Measurements from ENCODE around the gene MORF4L1. TPM values are rescaled to one million over a fixed set of nuclear protein-coding genes. Genes with fewer than 3 reads are reported as not detected.
"Not testable (repeated sequence)": the region's sequence is repeated elsewhere in the genome, so short reads cannot be mapped to it uniquely, and the experiment has no call there.

Gene MORF4L1
- total RNA-seq, 2 experiments from 2014 or later = 268 to 276 TPM

GRCh38 chr15:78915341-78916087, 42.8 kb downstream of the MORF4L1 start:
- H3K27me3 Mint-ChIP-seq = no peaks in the 10 kb centered on the region
- POLR2A ChIA-PET = no interaction called here
- peak; percentile 23 for ATAC-seq (ENCODE audit: low read depth)
- H3K9me3 Mint-ChIP-seq = no peaks in the 10 kb centered on the region
- H3K36me3 Mint-ChIP-seq = peaks cover 9% of the 10 kb centered on the region
- no peak overlapping the region for H3K27ac Mint-ChIP-seq
- no peak for DNase-seq
- H3K4me3 Mint-ChIP-seq = no peak overlapping the region
- peaks cover 21% of the 10 kb centered on the region for H3K4me1 Mint-ChIP-seq

- Mint-ChIP-seq H3K4me3 (no peak overlapping the region), H3K36me3 (peaks cover 9% of the 10 kb centered on the region), H3K27me3 (no peaks in the 10 kb centered on the region), H3K27ac (no peak overlapping the region), H3K4me1 (peaks cover 16% of the 10 kb centered on the region), H3K9me3 (no peaks in the 10 kb centered on the region)
- ATAC-seq (ENCODE audit: low read depth) (no peak), DNase-seq (no peak)
- POLR2A ChIA-PET = no interaction called here
These were observed 43.4 kb downstream of the MORF4L1 start for GRCh38 chr15:78916088-78916487.

- Mint-ChIP-seq H3K36me3 (peaks cover 2% of the 10 kb centered on the region), H3K27me3 (no peaks in the 10 kb centered on the region), H3K4me1 (peaks cover 8% of the 10 kb centered on the region), H3K4me3 (no peak overlapping the region), H3K9me3 (no peaks in the 10 kb centered on the region), H3K27ac (no peak overlapping the region)
- ATAC-seq (ENCODE audit: low read depth) = no peak
- no peak for DNase-seq
- POLR2A ChIA-PET = no interaction called here
These were observed 45.2 kb downstream of the MORF4L1 start for GRCh38 chr15:78917888-78918287.

GRCh38 chr15:78921517-78921916, 48.8 kb downstream of the MORF4L1 start:
- Mint-ChIP-seq H3K4me1 (peaks cover 2% of the 10 kb centered on the region), H3K27ac (no peak overlapping the region), H3K27me3 (no peaks in the 10 kb centered on the region), H3K4me3 (no peak overlapping the region), H3K9me3 (no peaks in the 10 kb centered on the region), H3K36me3 (peaks cover 8% of the 10 kb centered on the region)
- DNase-seq (no peak), ATAC-seq (ENCODE audit: low read depth) (no peak)
- POLR2A ChIA-PET = no interaction called here

GRCh38 chr15:78921940-78922339, 49.2 kb downstream of the MORF4L1 start:
- Mint-ChIP-seq H3K4me3 (no peak overlapping the region), H3K27me3 (no peaks in the 10 kb centered on the region), H3K4me1 (peaks cover 2% of the 10 kb centered on the region), H3K9me3 (no peaks in the 10 kb centered on the region), H3K27ac (no peak overlapping the region), H3K36me3 (peaks cover 6% of the 10 kb centered on the region)
- DNase-seq (no peak), ATAC-seq (ENCODE audit: low read depth) (no peak)
- POLR2A ChIA-PET = no interaction called here

- POLR2A ChIA-PET = no interaction called here
- DNase-seq (no peak), ATAC-seq (ENCODE audit: low read depth) (no peak)
- peaks cover 6% of the 10 kb centered on the region for H3K36me3 Mint-ChIP-seq
- H3K9me3 Mint-ChIP-seq = no peaks in the 10 kb centered on the region
- H3K4me3 Mint-ChIP-seq = no peak overlapping the region
- peaks cover 2% of the 10 kb centered on the region for H3K4me1 Mint-ChIP-seq
- no peaks in the 10 kb centered on the region for H3K27me3 Mint-ChIP-seq
- no peak overlapping the region for H3K27ac Mint-ChIP-seq
These were observed 49.8 kb downstream of the MORF4L1 start for GRCh38 chr15:78922527-78922926.

GRCh38 chr15:78923015-78923414, 50.3 kb downstream of the MORF4L1 start:
- no peaks in the 10 kb centered on the region for H3K9me3 Mint-ChIP-seq
- no peak overlapping the region for H3K27ac Mint-ChIP-seq
- H3K27me3 Mint-ChIP-seq = no peaks in the 10 kb centered on the region
- DNase-seq (no peak), ATAC-seq (ENCODE audit: low read depth) (no peak)
- H3K36me3 Mint-ChIP-seq = peaks cover 6% of the 10 kb centered on the region
- POLR2A ChIA-PET = no interaction called here
- no peak overlapping the region for H3K4me3 Mint-ChIP-seq
- peaks cover 2% of the 10 kb centered on the region for H3K4me1 Mint-ChIP-seq

GRCh38 chr15:78923480-78924360, 51.0 kb downstream of the MORF4L1 start:
- H3K27me3 Mint-ChIP-seq = no peaks in the 10 kb centered on the region
- POLR2A ChIA-PET = interaction anchor here (0.7 kb wide), 1 partner anchor 388 kb away, joined by 4 read pairs; no protein-coding TSS in a partner anchor
- H3K4me1 Mint-ChIP-seq = peaks cover 2% of the 10 kb centered on the region
- H3K4me3 Mint-ChIP-seq = no peak overlapping the region
- H3K36me3 Mint-ChIP-seq = peaks cover 6% of the 10 kb centered on the region
- no peaks in the 10 kb centered on the region for H3K9me3 Mint-ChIP-seq
- DNase-seq (no peak), ATAC-seq (ENCODE audit: low read depth) (no peak)
- no peak overlapping the region for H3K27ac Mint-ChIP-seq

- Mint-ChIP-seq H3K27ac (no peak overlapping the region), H3K4me1 (peaks cover 2% of the 10 kb centered on the region), H3K4me3 (no peak overlapping the region), H3K9me3 (no peaks in the 10 kb centered on the region), H3K27me3 (no peaks in the 10 kb centered on the region), H3K36me3 (peaks cover 6% of the 10 kb centered on the region)
- ATAC-seq (ENCODE audit: low read depth) = no peak
- DNase-seq = no peak
- POLR2A ChIA-PET = no interaction called here
These were observed 52.5 kb downstream of the MORF4L1 start for GRCh38 chr15:78925076-78925624.

- no peak overlapping the region for H3K4me3 Mint-ChIP-seq
- H3K27me3 Mint-ChIP-seq = no peaks in the 10 kb centered on the region
- POLR2A ChIA-PET = no interaction called here
- ATAC-seq (ENCODE audit: low read depth) = no peak
- peaks cover 6% of the 10 kb centered on the region for H3K36me3 Mint-ChIP-seq
- no peak overlapping the region for H3K27ac Mint-ChIP-seq
- no peak for DNase-seq
- H3K4me1 Mint-ChIP-seq = peaks cover 2% of the 10 kb centered on the region
- H3K9me3 Mint-ChIP-seq = no peaks in the 10 kb centered on the region
These were observed 53.5 kb downstream of the MORF4L1 start for GRCh38 chr15:78925956-78926743.

- DNase-seq = no peak
- Mint-ChIP-seq H3K9me3 (no peaks in the 10 kb centered on the region), H3K27ac (no peak overlapping the region), H3K4me1 (peaks cover 2% of the 10 kb centered on the region), H3K27me3 (no peaks in the 10 kb centered on the region), H3K4me3 (no peak overlapping the region), H3K36me3 (peaks cover 6% of the 10 kb centered on the region)
- ATAC-seq (ENCODE audit: low read depth) = no peak
- POLR2A ChIA-PET = no interaction called here
These were observed 54.5 kb downstream of the MORF4L1 start for GRCh38 chr15:78927077-78927790.

- H3K36me3 Mint-ChIP-seq; DNase-seq; H3K4me1 Mint-ChIP-seq; H3K9me3 Mint-ChIP-seq; H3K27ac Mint-ChIP-seq; H3K27me3 Mint-ChIP-seq; H3K4me3 Mint-ChIP-seq; POLR2A ChIA-PET; ATAC-seq (ENCODE audit: low read depth): not testable (repeated sequence)
These were observed 55.5 kb downstream of the MORF4L1 start for GRCh38 chr15:78928176-78928575.

Data from activated naive CD8-positive, alpha-beta T cell treated with anti-CD3 and anti-CD28 coated beads, Interleukin-2, amount 10 ng/mL, durations not matched to agents 7 days and 5 days (primary cell).